Frontal cortex (tissue), 4 donors: Measurements from ENCODE around the gene TUBB6. TPM values are rescaled to one million over a fixed set of nuclear protein-coding genes. Genes with fewer than 3 reads are reported as not detected.

Experiments
- DNase-seq, 2 donors: peaks; one replicate each; pipeline ENCODE4 v3.0.0; 2012; ENCODE audit warnings: low spot score in 2 of 2
- FAIRE-seq: peaks from 2 replicates; lab custom pipeline; 2012; peaks lifted over from hg19 to GRCh38; lab: Jason Lieb, UNC
- small RNA-seq: library from RNA; depleted of rRNA; stranded (forward); fragments of <200 nt; gene quantifications from one replicate; pipeline ENCODE3, GENCODE V24; 2014
- total RNA-seq: library from RNA; depleted of rRNA; stranded (reverse); fragments of >200 nt; gene quantifications from one replicate; pipeline ENCODE4 v1.2.3, GENCODE V29; 2014
- donor health status: control.
- donor health status: control.
- donor health status: control.

Gene TUBB6
- total RNA-seq, 1 donor from 2014 or later, result 33.0 TPM

DNA sequence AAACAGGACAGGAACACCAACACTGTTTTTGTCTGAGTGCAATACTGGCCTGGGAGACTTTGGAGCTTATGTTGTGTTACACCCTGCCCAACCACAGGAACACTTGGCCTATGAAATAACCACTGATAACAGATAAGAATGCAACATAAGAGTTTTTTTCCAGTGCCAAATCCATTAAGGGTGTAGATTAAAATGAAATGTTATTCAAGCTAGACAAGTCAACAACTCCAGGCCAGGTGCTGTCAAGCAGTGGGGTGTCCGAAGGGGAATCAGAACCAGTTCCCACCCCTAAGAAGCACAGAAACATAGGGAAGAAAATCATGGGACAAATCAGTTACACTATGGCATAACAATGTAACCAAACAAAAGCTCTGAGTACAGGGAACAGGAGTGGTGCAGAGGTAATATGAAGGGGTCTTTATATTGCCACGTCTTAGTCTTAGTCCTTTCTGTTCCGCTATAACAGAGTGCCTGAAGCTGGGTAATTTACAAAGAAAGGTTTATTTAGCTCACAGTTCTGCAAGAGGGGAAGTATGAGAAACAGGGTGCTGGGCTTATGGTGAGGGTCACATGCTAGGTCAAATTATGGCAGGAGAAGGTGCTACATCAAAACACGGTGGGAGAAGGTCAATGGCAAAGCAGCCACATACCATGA, 65.2 kb downstream of the TUBB6 start:
- DNase-seq (no peak), FAIRE-seq (no peak)

DNA sequence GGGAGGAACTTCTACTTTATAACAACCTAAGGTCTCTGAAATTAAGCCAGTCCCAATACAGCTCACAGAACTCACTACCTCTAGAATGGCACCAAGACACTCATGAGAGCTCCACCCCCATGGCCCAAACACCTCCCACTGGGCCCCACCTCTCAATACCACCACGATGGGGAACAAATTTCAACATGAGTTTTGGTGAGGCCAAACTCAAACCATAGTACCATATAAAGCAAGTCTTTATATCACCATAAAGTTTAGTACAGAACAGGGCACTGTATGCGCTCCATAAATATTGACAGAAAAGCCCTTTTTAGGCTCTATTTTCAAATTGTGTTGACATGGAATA, 65.7 kb downstream of the TUBB6 start:
- no peak for FAIRE-seq
- DNase-seq, result no peak

- FAIRE-seq (no peak), DNase-seq (no peak)
Observed at GRCh38 chr18:12374401-12374800, 66.4 kb downstream of the TUBB6 start.

Small RNA genes within 50 kb of the gene (small RNA-seq; reads per million reads assigned to genes)
- not detected for gene RNU6-170P

Other genes starting within 250 kb of the TUBB6 start
- not detected for gene ANKRD62, start 214.4 kb upstream of the TUBB6 start, total RNA-seq
- gene CIDEA, start 53.9 kb upstream of the TUBB6 start, total RNA-seq, result 1.6 TPM
- gene AFG3L2, start 69.0 kb downstream of the TUBB6 start, total RNA-seq, result 33.8 TPM
- gene PRELID3A, start 99.7 kb downstream of the TUBB6 start, total RNA-seq, result 3.3 TPM